SKM-1 (cell line): ENCODE results near the gene TBC1D1.
"Not testable (repeated sequence)": the region's sequence is repeated elsewhere in the genome, so short reads cannot be mapped to it uniquely, and the experiment has no call there.

Experiments used
- DNase-seq: peaks from one replicate; lab custom pipeline; 2025; ENCODE audit not compliant: unreplicated experiment; lab: John Stamatoyannopoulos, UW

The TBC1D1 gene

DNA sequence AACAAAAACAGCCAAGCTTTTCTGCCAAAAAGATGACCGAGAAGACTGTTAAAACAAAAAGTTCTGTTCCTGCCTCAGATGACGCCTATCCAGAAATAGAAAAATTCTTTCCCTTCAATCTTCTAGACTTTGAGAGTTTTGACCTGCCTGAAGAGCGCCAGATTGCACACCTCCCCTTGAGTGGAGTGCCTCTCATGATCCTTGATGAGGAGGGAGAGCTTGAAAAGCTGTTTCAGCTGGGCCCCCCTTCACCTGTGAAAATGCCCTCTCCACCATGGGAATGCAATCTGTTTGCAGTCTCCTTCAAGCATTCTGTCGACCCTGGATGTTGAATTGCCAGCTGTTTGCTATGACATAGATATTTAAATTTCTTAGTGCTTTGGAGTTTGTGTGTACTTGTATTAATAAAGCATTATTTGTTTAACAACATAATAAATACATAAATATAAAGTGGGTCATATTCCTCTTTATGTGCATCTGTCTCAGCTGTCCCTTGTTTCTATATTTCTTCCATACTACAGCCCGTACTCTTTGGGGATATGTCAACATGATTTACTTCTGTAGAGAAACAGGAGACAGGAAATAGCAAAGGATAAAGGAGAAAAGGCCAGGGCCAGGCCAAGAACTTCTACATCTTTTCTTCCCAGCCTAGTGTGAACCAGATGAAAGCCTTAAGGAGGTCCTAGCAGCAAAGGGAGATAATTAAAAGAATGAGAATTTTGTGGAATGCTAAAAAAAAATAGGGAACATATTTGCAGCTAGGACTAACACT is 70.0 kb downstream of the TBC1D1 start:
- no peak for DNase-seq

DNA sequence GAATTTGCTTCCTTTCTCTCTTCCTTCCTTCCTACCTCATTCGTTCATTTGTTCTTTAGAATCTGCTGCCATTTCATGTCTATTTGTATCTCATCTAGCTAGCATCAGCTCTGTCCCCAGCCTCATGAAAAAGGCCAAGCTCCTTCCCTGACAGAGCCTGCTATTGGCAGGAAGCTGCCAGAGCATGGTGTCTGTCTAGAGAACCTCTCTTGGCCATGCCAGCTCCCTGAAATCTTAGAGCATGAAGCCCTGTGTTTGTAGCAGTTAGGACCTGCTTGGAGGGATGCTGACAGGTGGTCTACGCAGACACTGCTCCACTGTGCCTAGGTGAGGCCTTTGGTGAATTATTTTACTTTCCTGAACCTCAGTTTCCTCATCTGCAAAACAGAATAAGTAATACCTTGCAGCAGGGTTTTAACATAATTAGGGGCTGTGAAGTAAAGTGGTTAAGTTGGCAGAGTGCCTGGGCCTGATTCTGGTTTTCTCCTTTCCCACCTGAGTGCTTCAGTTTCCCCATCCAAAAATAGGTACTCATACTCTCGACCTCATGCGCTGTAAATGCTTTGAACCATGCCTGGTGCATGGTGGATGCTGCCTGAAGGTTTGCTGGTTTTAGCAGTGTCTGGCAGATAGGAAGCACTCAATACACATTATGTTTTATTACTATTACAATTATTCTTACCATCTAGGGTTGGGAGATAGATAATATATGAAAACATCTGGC is 74.0 kb downstream of the TBC1D1 start:
- DNase-seq: no peak

DNA sequence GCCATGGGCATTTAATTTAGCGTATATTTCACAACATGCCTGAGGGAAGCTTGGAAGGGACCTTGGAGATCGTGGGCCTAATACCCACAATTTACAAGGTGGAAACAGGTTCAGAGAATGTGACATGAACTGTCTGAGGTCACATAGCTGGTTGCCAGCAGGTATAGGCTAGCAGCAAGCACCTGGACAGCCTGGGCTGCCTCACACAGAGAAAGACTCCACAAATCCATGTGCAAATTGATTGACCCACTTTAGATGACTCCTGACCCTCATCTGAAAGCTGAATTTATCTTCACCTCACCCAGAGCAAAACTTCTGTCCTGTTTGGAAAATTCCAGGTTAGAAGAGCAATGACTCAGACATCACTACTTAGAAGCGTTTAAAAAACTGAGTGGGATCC is 75.2 kb downstream of the TBC1D1 start:
- no peak for DNase-seq

DNA sequence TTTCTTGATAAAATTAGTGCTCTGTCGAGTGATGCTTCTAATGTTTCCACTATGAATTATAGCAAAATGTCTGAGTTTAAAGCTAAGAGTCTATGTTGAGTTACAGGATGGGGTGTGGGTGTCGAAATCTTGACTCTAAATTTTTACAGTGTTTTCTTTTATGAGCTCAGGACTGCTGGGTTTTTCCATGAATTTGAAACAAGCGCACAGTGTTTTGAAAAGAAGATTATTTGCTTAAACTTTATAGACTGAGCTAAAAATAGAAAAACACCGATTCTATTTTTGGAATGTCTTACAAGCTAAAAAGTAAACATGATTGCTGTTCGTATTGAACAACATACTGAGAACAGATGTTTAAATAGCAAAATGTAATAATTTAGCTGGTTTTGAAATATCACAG is 76.9 kb downstream of the TBC1D1 start:
- DNase-seq: no peak

DNA sequence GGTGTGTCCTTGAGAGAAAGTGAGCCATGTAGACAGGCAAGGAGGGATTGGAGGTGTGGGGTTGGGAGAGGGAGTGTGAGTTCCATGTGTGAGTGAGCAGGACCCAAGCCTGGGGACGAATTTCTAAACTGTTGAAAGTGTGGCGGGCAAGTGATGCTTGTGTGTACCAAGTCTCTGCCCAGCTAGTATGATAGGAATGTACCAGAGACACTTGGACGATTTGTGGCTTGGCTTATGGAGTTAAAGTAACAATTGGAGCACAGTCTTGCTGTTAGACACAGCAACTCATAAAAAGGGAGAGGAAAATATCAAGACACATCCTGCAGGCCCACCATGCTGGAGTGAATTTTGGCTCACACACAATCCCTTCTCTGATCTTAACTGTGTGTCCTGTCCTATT is 77.9 kb downstream of the TBC1D1 start:
- no peak for DNase-seq

DNA sequence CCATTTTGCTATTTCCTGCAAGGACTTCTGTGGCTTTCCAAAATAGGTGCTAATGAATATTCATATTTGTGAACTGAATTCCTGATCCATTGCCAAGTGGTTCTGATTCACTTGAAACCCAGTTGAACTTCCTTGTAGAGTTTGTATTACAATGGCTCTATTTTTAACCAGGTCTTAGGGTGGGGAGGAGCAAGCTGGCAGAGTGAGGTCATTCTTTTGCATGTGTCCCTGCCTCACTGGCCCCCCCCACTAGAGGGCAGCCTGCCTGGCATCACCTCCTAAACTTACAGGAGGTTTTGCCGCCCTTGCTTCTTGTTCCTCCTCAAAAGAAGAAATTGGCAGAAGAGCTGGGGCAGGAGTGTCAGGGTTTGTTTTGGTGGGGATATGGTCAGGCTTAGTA is 79.8 kb downstream of the TBC1D1 start:
- DNase-seq: peak; percentile 19

DNA sequence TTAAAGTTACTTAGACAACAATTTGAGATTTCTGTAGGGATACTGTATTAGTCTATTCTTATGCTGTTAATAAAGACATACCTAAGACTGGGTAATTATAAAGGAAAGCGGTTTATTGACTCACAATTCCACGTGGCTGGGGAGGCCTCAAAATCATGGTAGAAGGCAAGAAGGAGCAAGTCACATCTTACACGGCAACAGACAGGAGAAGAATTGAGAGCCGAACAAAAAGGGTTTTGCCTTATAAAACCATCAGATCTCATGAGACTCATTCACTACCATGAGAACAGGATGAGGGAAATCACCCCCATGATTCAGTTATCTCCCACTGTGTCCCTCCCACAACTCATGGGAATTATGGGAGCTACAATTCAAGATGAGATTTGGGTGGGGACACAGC is 80.3 kb downstream of the TBC1D1 start:
- DNase-seq: no peak

DNA sequence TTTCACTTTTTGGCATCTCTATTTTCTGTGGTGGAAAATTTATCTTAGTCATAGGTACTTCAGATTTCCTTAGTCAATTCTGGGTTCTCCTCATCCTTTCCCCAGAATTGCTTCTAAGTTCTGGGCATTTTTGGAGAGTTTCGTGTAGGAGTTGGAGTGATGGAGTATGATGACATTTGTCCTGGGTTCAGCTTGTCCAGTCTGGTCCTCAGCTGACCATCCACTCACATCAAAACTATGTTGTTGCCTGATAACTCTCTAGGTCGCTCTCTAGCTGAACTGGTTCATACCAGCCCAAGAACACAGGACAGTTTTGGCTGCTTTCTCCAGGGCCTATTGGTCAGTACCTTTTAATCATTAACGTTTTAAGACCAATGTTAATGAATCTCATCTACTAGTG is 82.6 kb downstream of the TBC1D1 start:
- DNase-seq: no peak

DNA sequence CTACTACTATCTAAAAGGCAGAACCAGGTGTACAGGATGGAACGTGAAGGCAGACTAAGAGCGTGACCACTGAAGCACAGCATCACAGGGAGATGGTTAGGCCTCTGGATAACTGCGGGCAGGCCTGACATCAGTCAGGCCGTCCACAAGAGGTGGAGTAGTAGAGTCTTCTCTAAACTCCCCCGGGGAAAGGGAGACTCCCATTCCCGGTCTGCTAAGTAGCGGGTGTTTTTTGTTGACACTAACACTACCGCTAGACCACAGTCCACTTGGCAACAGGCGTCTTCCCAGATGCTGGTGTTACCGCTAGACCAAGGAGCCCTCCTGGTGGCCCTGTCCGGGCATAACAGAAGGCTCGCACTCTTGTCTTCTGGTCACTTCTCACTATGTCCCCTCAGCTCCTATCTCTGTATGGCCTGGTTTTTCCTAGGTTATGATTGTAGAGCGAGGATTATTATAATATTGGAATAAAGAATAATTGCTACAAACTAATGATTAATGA is 84.5 kb downstream of the TBC1D1 start:
- DNase-seq: not testable (repeated sequence)

DNA sequence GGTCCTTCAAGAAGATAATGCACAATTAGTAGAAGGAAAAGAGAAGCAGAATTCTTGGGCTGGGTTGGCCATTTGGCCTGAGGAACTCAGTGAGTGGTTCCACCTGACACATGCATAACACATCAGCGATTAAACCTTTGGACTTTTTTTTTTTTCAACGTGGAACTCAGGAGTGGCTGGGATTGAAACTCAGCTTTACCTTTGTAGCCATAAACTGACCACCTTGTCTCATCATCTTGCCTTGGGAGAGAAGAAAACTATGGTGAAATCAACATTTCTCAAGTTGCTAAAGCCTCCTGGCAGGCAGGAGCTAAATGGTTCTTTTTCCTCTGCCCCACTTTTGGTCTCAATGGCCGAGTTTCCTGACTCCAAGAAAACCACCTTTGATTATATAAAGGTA is 85.6 kb downstream of the TBC1D1 start:
- DNase-seq: no peak

DNA sequence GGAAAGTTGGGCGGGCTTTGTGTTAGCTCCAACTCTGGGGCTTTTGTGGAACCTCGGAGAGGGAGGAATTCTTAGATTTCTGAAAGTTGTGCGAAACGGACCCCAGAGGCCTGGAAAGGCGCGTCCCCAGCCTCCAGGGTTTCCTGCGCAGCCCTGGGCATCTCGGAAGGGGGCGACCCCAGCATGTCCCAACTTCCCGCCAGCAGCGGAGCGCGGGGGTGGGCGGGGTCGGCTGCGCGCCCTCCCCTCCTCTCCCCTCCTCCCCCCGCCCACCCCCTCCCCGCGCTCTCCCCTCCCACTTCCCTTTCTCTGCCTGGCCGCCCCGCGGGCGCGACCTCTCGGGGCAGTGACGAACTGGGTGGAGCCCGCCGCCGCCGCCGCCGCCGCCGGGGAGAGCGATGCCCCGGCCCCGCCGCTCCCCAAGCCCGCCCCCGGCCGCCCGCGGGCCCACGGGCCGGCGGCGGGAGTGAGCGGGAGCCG is 86.1 kb downstream of the TBC1D1 start:
- peak; percentile 55 for DNase-seq

DNA sequence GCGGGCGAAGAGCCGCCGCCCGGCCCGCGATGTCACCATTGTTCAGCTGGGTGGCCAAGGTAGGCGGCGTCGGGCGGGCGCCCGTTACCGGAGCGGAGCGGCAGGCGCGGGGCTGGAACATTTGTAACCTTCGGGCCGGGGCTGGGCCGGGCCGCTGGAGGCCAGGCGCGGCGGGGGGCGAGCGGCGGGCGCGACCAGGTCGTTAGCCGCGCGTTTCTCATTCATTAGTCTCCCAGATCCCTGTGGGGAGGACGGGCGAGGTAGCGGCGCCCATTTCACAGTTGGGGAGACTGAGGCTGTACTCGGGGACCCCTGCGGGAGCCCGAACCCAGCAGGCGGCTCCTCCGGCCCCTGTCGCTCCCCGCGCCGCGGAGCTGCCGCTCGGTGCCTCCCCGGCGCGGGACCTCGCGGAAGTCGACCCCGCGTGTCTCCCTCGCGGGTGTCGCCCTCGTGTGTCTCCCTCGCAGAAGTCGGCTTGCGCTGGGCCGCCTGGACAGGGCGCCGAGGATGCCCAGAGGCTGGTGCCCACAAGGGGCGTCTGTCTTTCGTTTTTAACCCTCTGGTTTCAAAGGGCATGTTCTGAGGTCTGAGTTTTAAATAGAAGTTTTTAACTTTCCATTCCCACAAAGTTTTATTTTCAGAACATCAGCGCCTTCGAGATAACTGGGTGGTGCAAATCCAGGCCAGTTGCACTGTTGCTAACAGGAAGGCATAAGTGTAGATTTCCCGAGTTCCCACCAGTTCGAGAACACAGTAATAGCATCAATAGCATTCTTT is 86.8 kb downstream of the TBC1D1 start:
- peak; percentile 30 for DNase-seq

DNA sequence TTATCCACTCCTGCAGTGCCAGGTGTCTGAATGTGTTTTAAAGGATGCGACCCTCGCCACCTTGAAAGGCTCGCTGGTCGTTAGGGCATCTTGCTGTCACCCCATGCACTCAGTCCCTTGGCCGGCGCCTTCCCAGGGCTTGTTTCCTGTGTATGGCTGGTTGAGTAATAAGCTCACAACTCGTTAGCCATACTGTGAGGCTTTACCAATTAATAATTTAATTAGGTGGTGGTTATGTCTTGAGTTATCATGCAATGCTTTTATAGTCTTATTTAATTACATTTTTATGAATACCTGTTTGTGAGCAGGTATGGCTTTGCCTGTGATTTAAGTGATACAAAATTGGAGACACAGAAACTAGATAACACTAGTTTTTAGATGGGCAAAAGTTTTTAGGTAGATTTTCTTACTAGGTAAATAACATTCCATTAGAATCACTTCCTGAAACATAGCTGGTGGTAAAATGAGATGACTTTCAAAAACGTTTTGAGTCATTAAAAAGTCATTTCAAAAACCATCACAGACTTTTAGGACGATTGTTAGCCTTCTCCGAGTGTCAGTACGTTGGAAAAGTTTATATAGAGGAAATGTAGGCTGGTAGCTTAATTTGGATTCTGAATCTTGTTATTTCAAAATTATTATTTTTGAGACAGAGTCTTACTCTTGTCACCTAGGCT is 87.5 kb downstream of the TBC1D1 start:
- no peak for DNase-seq

DNA sequence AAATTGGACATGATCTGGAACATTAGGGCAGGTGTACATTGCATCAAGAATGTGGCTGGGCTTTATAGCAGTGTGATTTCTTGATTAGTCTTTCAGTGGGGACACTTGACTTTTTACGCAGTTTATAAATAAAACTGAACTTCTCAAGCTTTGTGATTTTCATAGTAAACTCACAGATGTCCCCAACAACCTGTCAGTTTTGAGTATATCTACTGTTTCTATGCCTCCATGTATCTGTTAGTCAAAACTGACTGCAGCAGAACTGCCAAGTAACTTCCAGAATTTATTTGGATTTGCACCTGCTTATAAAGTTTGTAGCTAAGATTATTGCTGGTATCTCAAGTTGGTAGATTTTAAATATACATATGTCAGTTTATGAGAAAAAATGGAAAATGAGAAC is 89.4 kb downstream of the TBC1D1 start:
- DNase-seq: no peak

DNA sequence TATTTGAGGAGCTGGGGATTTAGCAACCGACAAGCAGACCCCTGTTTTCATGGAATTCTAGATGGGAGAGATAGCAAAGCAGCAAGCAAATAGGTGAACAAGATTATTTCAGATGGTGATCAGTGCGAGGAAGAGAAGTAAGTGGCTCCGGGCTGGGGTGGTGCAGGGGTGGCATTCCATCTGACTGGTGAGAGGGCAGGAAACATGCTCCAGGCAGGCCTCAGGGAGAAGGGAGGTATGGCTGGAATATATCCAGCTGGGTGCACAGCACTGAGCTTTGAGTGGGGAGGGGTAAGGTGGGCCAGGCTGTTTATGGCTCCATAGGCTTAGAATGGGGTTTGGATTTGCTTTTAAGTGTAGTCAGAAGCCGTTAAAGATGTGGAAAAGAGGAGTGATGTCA is 90.5 kb downstream of the TBC1D1 start:
- no peak for DNase-seq

DNA sequence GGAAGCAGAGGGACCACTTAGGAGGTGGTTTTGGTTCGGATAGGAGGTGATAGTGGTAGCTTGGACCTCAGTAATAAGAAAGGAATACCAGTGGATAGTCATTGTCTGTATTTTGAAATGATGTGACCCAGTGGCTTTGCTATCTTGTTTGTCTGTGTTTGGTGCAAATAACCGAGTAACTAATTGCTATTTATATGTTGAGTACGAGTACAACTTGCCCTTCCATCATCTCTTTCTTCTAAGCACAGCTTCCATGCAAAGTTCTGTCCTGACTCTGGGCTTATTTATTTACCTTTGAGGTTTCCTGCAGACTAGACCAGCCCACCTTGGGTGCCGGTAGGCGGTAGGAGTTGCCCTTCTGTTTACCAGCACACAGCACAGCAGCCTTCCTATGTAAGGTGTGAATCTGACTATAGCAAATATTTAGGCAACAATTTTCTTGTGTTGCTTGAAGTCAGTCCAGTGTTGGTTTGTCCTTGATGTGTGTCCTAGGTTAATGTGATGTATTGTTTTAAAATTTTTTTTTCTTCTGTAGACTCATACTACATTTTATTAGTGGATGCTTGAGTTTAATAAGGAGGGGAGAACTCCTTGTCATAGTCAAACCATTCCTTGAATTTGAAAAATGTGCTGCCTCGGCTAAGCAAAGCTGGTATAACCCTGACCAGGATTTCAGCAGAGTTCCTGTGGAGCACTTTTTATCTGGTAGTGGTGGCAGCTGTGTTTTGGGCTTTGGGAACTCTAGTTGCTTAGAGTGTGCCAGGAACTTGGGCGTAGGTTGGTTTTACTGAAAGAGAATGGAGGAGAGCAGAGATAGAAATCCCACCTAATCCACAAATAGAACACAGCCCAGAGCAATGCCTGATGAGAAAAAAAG is 91.2 kb downstream of the TBC1D1 start:
- no peak for DNase-seq

DNA sequence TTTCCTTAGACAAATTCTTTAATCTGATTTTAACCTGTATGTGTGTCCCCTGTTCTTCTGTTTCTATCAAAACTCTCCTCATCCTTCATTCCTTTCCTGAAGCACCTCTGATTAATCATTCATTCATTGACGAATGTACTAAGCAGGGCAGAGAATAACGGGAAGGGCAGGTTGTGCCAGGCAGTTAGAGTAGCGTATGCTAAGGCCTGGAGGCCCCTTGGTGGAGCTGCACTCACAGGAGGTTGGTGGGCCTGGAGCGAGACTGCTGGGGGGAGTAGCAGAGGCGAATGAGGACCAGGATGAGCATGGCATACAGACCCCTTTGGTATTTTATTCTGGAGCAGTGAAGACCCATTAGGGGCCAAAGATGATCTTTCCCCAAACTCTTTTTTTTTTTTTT is 91.9 kb downstream of the TBC1D1 start:
- no peak for DNase-seq

DNA sequence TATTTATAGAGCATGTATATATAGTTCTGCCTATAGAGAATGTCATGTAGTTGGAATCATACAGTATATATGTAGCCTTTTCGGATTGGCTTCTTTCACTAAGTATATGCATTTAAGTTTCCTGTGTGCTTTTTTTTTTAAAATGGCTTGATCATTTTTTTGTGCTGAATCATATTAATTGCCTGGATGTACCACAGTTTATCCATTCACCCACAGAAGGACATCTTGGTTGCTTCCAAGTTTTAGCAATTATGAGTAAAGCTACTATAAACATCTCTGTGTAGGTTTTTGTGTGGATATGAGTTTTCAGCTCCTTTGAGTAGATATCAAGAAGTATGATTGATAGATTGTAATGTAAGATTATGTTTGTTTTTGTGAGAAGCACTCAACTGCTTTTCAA is 93.1 kb downstream of the TBC1D1 start:
- no peak for DNase-seq

DNA sequence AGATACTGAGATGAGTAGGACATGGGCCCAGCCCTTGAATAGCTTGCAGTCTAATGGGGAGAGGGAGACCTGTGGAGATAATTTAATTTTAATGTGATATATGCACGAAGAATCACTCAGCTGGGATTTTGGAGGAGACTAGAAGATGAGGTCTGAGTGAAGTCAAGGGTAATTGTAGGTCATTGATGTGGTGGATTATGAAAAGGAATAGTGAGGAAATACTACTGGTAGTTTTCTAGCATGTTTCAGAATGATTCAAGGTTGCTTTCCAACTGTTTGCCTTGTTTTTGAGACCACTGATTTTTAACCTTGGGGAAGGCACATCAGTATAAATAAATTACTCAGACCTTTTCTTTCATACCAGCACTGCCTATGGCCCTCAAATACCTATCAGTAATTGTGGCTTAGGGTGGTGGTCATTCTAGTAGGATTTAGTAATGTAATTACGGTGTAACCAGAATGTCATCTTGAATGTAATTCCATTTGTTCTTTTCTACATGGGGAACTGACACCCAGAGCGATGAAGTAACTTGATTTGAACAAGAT is 94.9 kb downstream of the TBC1D1 start:
- DNase-seq: no peak

DNA sequence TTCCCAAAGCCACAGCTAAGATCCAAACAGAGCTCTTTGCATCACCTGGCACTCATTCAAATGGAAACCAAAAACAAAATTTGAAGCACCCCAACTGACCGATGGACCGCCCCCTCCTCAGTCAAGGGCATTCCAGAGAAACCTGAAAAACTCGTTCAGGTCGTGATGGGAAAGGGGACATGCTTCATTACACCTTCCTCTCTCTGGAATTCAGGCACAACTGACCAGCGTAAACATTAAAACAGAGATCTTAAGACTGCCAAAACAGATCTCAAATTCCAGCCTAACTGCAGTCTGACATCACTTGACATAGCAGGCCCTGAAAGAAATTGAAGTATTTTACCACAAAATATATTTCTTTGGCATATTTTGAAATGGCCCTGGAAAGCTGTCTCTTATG is 97.8 kb downstream of the TBC1D1 start:
- DNase-seq: no peak
